ENCODE results near the gene ANO10.
A peak's percentile ranks its signal among the peaks of the same experiment; 100 is the strongest.

The ANO10 gene

GRCh38 chr3:43317461-43318316, 304.1 kb downstream of the ANO10 start:
- Histone ChIP-seq H3K9me3 (ENCODE audit: severe bottlenecking) (no peaks in the 10 kb centered on the region), H3K4me1 (ENCODE audit: insufficient read depth, poor library complexity, severe bottlenecking) (peaks cover 19% of the 10 kb centered on the region), H3K27me3 (ENCODE audit: insufficient read depth, poor library complexity, severe bottlenecking) (no peaks in the 10 kb centered on the region), H3K4me3 (ENCODE audit: severe bottlenecking) (no peak overlapping the region), H3K36me3 (ENCODE audit: low read depth) (peaks cover 44% of the 10 kb centered on the region), H3K27ac (ENCODE audit: poor library complexity, severe bottlenecking) (peak overlapping the region; percentile 34)
- no peak for TF ChIP-seq CTCF (IDR thresholded peaks at IDR 0.05; ENCODE audit: poor library complexity, severe bottlenecking)
- DNase-seq (ENCODE audit: low spot score) = no peak
- no peak for ATAC-seq (ENCODE audit: low read depth)

- H3K36me3 ChIP-seq (ENCODE audit: low read depth) = peaks cover 52% of the 10 kb centered on the region
- ATAC-seq (ENCODE audit: low read depth) = peak; percentile 82
- peak overlapping the region; percentile 34 for H3K27ac ChIP-seq (ENCODE audit: poor library complexity, severe bottlenecking)
- TF ChIP-seq CTCF (IDR thresholded peaks at IDR 0.05; ENCODE audit: poor library complexity, severe bottlenecking) = no peak
- no peak for DNase-seq (ENCODE audit: low spot score)
- peaks cover 19% of the 10 kb centered on the region for H3K4me1 ChIP-seq (ENCODE audit: insufficient read depth, poor library complexity, severe bottlenecking)
- no peaks in the 10 kb centered on the region for H3K9me3 ChIP-seq (ENCODE audit: severe bottlenecking)
- no peaks in the 10 kb centered on the region for H3K27me3 ChIP-seq (ENCODE audit: insufficient read depth, poor library complexity, severe bottlenecking)
- H3K4me3 ChIP-seq (ENCODE audit: severe bottlenecking) = no peak overlapping the region
Observed at GRCh38 chr3:43316783-43317460, 304.9 kb downstream of the ANO10 start.

Data from RWPE2 (cell line).